HEK293 (cell line): ENCODE measurements around the gene PPARA.

Experiments used
- CTCF ChIA-PET: fragments of 350-600 bp; formaldehyde crosslinking; extraction: SDS; loops from one replicate; lab custom pipeline; 2021; ENCODE audit warnings: antibody characterized with exemption; lab: Yijun Ruan, JAX
- POLR2A ChIA-PET: fragments of 300-600 bp; formaldehyde crosslinking; extraction: SDS; loops from one replicate; lab custom pipeline; 2020; ENCODE audit warnings: antibody characterized with exemption, inconsistent platforms; lab: Yijun Ruan, JAX
- H3K27ac ChIP-seq: fragments of 200-500 bp; sonication (Bioruptor generic); 2 replicates; pipeline ENCODE4 v1.5.1; 2014; ENCODE audit warnings: low read depth, low read length, control low read depth, inconsistent platforms; ENCODE audit errors: extremely low read depth
- H3K36me3 ChIP-seq, 2 experiments: fragments of 200-500 bp in 1 of 2; sonication (Bioruptor generic) in 1 of 2; 1 replicate in 1 of 2; 2 replicates in 1 of 2; pipeline ENCODE4 v1.5.1; 2014 to 2017; ENCODE audit warnings: inconsistent platforms in 2 of 2, low read length in 2 of 2; ENCODE audit not compliant: control insufficient read depth in 2 of 2, insufficient read depth in 1 of 2
- H3K4me1 ChIP-seq: fragments of 200-500 bp; sonication (Bioruptor generic); 2 replicates; pipeline ENCODE4 v1.5.1; 2014; ENCODE audit warnings: mild to moderate bottlenecking, low read length, inconsistent platforms; ENCODE audit not compliant: control insufficient read depth, insufficient read depth
- H3K4me3 ChIP-seq: 2 replicates; pipeline ENCODE4 v1.5.1; 2011; ENCODE audit warnings: low read depth, mild to moderate bottlenecking, control low read depth, low read length, moderate library complexity
- H3K9me3 ChIP-seq: fragments of 200-500 bp; sonication (Bioruptor generic); 2 replicates; pipeline ENCODE4 v1.5.1; 2014; ENCODE audit warnings: low read depth, low read length, inconsistent platforms; ENCODE audit not compliant: control insufficient read depth, insufficient read depth
- ATF2 ChIP-seq: fragments of 450-650 bp; formaldehyde crosslinking; IDR thresholded peaks from 2 replicates; pipeline ENCODE4 v1.5.1; 2016; ENCODE audit warnings: missing biosample characterization, missing genetic modification characterization, low read depth
- GLI2 ChIP-seq: fragments of 450-650 bp; formaldehyde crosslinking; IDR thresholded peaks from 2 replicates; pipeline ENCODE4; 2017; ENCODE audit warnings: missing biosample characterization, missing genetic modification characterization, low read depth, borderline replicate concordance
- GLIS1 ChIP-seq: fragments of 450-650 bp; formaldehyde crosslinking; IDR thresholded peaks from 2 replicates; pipeline ENCODE4 v1.5.1; 2016; ENCODE audit warnings: missing biosample characterization, missing genetic modification characterization
- HOXC10 ChIP-seq: sonication (generic); formaldehyde crosslinking; IDR thresholded peaks from 2 replicates; pipeline ENCODE4 v1.8.1; 2023; ENCODE audit warnings: mild to moderate bottlenecking, missing genetic modification reagents
- MYNN ChIP-seq: fragments of 450-650 bp; formaldehyde crosslinking; IDR thresholded peaks from 2 replicates; pipeline ENCODE4 v1.5.1; 2016; ENCODE audit warnings: missing biosample characterization, missing genetic modification characterization, borderline replicate concordance
- MZF1 ChIP-seq: fragments of 450-650 bp; formaldehyde crosslinking; IDR thresholded peaks from 2 replicates; pipeline ENCODE4 v1.5.1; 2017; ENCODE audit warnings: missing biosample characterization, missing genetic modification characterization, borderline replicate concordance
- PRDM4 ChIP-seq: fragments of 450-650 bp; formaldehyde crosslinking; IDR thresholded peaks from 2 replicates; pipeline ENCODE4 v1.5.1; 2017; ENCODE audit warnings: missing biosample characterization, missing genetic modification characterization
- SETDB1 ChIP-seq: IDR thresholded peaks from one replicate; pipeline ENCODE4 v1.6.1; 2017; ENCODE audit warnings: mild to moderate bottlenecking, low read length, moderate library complexity, mixed read lengths; ENCODE audit not compliant: insufficient read length
- SP7 ChIP-seq: fragments of 450-650 bp; formaldehyde crosslinking; IDR thresholded peaks from 2 replicates; pipeline ENCODE4 v1.5.1; 2016; ENCODE audit warnings: missing biosample characterization, missing genetic modification characterization
- ZBTB6 ChIP-seq: fragments of 450-650 bp; formaldehyde crosslinking; IDR thresholded peaks from 2 replicates; pipeline ENCODE4 v1.5.1; 2017; ENCODE audit warnings: missing biosample characterization, missing genetic modification characterization
- ZEB2 ChIP-seq: fragments of 450-650 bp; formaldehyde crosslinking; IDR thresholded peaks from 2 replicates; pipeline ENCODE4 v1.5.1; 2016; ENCODE audit warnings: missing biosample characterization, missing genetic modification characterization
- ZFP3 ChIP-seq: fragments of 450-650 bp; formaldehyde crosslinking; IDR thresholded peaks from 2 replicates; pipeline ENCODE4 v1.5.1; 2016; ENCODE audit warnings: low read depth, missing biosample characterization, missing genetic modification characterization
- ZFP37 ChIP-seq: fragments of 450-650 bp; formaldehyde crosslinking; IDR thresholded peaks from 2 replicates; pipeline ENCODE4 v1.5.1; 2016; ENCODE audit warnings: missing biosample characterization, missing genetic modification characterization
- ZNF138 ChIP-seq: fragments of 450-650 bp; formaldehyde crosslinking; IDR thresholded peaks from 2 replicates; pipeline ENCODE4 v1.5.1; 2016; ENCODE audit warnings: missing biosample characterization, missing genetic modification characterization, borderline replicate concordance
- ZNF155 ChIP-seq: fragments of 450-650 bp; formaldehyde crosslinking; IDR thresholded peaks from 2 replicates; pipeline ENCODE4 v1.5.1; 2016; ENCODE audit warnings: missing biosample characterization, missing genetic modification characterization
- ZNF169 ChIP-seq: fragments of 450-650 bp; formaldehyde crosslinking; IDR thresholded peaks from 2 replicates; pipeline ENCODE4 v1.5.1; 2016; ENCODE audit warnings: missing biosample characterization, missing genetic modification characterization
- ZNF174 ChIP-seq: fragments of 450-650 bp; formaldehyde crosslinking; IDR thresholded peaks from 2 replicates; pipeline ENCODE4 v1.5.0; 2017; ENCODE audit warnings: missing biosample characterization, mild to moderate bottlenecking, missing genetic modification characterization
- ZNF19 ChIP-seq: fragments of 450-650 bp; formaldehyde crosslinking; IDR thresholded peaks from 2 replicates; pipeline ENCODE4; 2016; ENCODE audit warnings: missing biosample characterization, missing genetic modification characterization, low read depth
- ZNF202 ChIP-seq: fragments of 450-650 bp; formaldehyde crosslinking; IDR thresholded peaks from 2 replicates; pipeline ENCODE4 v1.5.1; 2016; ENCODE audit warnings: missing biosample characterization, missing genetic modification characterization, borderline replicate concordance
- ZNF26 ChIP-seq: fragments of 450-650 bp; formaldehyde crosslinking; IDR thresholded peaks from 2 replicates; pipeline ENCODE4 v1.5.1; 2016; ENCODE audit warnings: missing biosample characterization, missing genetic modification characterization
- ZNF610 ChIP-seq: fragments of 450-650 bp; formaldehyde crosslinking; IDR thresholded peaks from 2 replicates; pipeline ENCODE4 v1.5.1; 2016; ENCODE audit warnings: missing biosample characterization, missing genetic modification characterization, borderline replicate concordance
- ZNF677 ChIP-seq: fragments of 450-650 bp; IDR thresholded peaks from 2 replicates; pipeline ENCODE4 v1.5.0; 2018; ENCODE audit warnings: missing biosample characterization, mild to moderate bottlenecking, missing genetic modification characterization, moderate library complexity
- ZNF747 ChIP-seq: fragments of 450-650 bp; formaldehyde crosslinking; IDR thresholded peaks from 2 replicates; pipeline ENCODE4 v1.5.1; 2016; ENCODE audit warnings: missing biosample characterization, missing genetic modification characterization

The PPARA gene

GRCh38 chr22:46259374-46259773, 109.0 kb downstream of the PPARA start (continued):
- TF ChIP-seq PRDM4 (tag by site-specific recombination) (no peak), SETDB1 (no peak), ATF2 (tag by site-specific recombination) (no peak), ZFP3 (tag by site-specific recombination) (no peak), ZNF174 (tag by site-specific recombination) (no peak), ZNF169 (no peak), ZNF138 (tag by site-specific recombination) (no peak), MYNN (tag by site-specific recombination) (no peak), MZF1 (tag by site-specific recombination) (no peak)

- POLR2A ChIA-PET, result interaction anchor here (3.2 kb wide), 1 partner anchor 10 kb away, joined by 11 read pairs; the partner anchor contains the start of gene CDPF1
- Histone ChIP-seq H3K4me3 (no peak overlapping the region), H3K27ac (no peak overlapping the region), H3K9me3 (no peaks in the 10 kb centered on the region)
- CTCF ChIA-PET, result interaction anchor here (0.8 kb wide), 1 partner anchor 10 kb away, joined by 3 read pairs; no protein-coding TSS in a partner anchor
- TF ChIP-seq ZNF677 (tag by site-specific recombination) (no peak), ZFP37 (tag by site-specific recombination) (no peak), GLI2 (no peak), ZNF610 (tag by site-specific recombination) (no peak)
- TF ChIP-seq, all 188 proteins: peak for 0
- Histone ChIP-seq H3K4me1 (no peaks in the 10 kb centered on the region), H3K36me3 (no peaks in the 10 kb centered on the region)
Observed at GRCh38 chr22:46260038-46260437, 109.7 kb downstream of the PPARA start.

- ChIA-PET POLR2A (no interaction called here), CTCF (no interaction called here)
- no peaks in the 10 kb centered on the region for H3K9me3 ChIP-seq
- no peaks in the 10 kb centered on the region for H3K4me1 ChIP-seq
- H3K36me3 ChIP-seq, result no peaks in the 10 kb centered on the region
- H3K4me3 ChIP-seq, result no peak overlapping the region
- no peak overlapping the region for H3K27ac ChIP-seq
- TF ChIP-seq ZNF747 (tag by site-specific recombination) (no peak), SP7 (tag by site-specific recombination) (no peak), ZNF19 (no peak), ZNF26 (no peak), ZEB2 (tag by site-specific recombination) (no peak), HOXC10 (CRISPR knock-in tag) (no peak), ZBTB6 (tag by site-specific recombination) (no peak), ZNF155 (tag by site-specific recombination) (no peak), GLIS1 (tag by site-specific recombination) (no peak), ZNF202 (tag by site-specific recombination) (no peak)
Observed at GRCh38 chr22:46262449-46263215, 112.3 kb downstream of the PPARA start.
